SU-DHL-6 (cell line): ENCODE measurements around the gene FHOD3.

Experiments used
- H2AFZ ChIP-seq: fragments of 200-600 bp; sonication (generic); 2 replicates; pipeline ENCODE4 v1.6.1; 2014; ENCODE audit warnings: low read depth, mild to moderate bottlenecking, moderate library complexity, mixed read lengths, antibody characterized with exemption, low read length; ENCODE audit not compliant: severe bottlenecking
- H3F3A ChIP-seq: fragments of 200-600 bp; shearing (Covaris generic); 2 replicates; pipeline ENCODE4 v1.6.0; 2016; ENCODE audit warnings: antibody characterized with exemption, mild to moderate bottlenecking; ENCODE audit not compliant: insufficient read depth
- H3K27ac ChIP-seq: fragments of 200-600 bp; sonication (generic); 2 replicates; pipeline ENCODE4 v1.5.1; 2016; ENCODE audit warnings: low read depth, mild to moderate bottlenecking, low read length, moderate library complexity, mixed read lengths
- H3K27me3 ChIP-seq: fragments of 200-600 bp; sonication (generic), shearing (Covaris generic); 2 replicates; pipeline ENCODE4 v1.6.0; 2014; ENCODE audit warnings: mild to moderate bottlenecking, low read length
- H3K36me3 ChIP-seq: fragments of 200-600 bp; sonication (generic); 2 replicates; pipeline ENCODE4 v1.6.1; 2014; ENCODE audit warnings: mild to moderate bottlenecking, low read length, mixed read lengths
- H3K4me2 ChIP-seq: fragments of 300-600, 200-600 bp; shearing (Covaris generic), sonication (generic); 2 replicates; pipeline ENCODE4 v1.6.0; 2014; ENCODE audit warnings: low read length, low read depth, mild to moderate bottlenecking; ENCODE audit not compliant: poor library complexity, severe bottlenecking
- H3K4me3 ChIP-seq: fragments of 200-600 bp; sonication (generic); 2 replicates; pipeline ENCODE4 v1.5.1; 2014; ENCODE audit warnings: antibody characterized with exemption, low read length, mild to moderate bottlenecking, mixed read lengths; ENCODE audit not compliant: insufficient read depth, poor library complexity, severe bottlenecking
- H3K79me2 ChIP-seq: fragments of 200-600 bp; sonication (generic); 2 replicates; pipeline ENCODE4 v1.6.1; 2014; ENCODE audit warnings: mild to moderate bottlenecking, low read length, moderate library complexity; ENCODE audit not compliant: insufficient read depth
- H3K9ac ChIP-seq: fragments of 200-600 bp; sonication (generic); 2 replicates; pipeline ENCODE4 v1.7.0; 2014; ENCODE audit warnings: mild to moderate bottlenecking, low read length
- H3K9me2 ChIP-seq: fragments of 200-600 bp; sonication (generic); replicated peaks from 2 replicates; pipeline ENCODE4 v1.6.1; 2014; ENCODE audit warnings: low read length; ENCODE audit not compliant: insufficient read depth
- H3K9me3 ChIP-seq: fragments of 200-600 bp; sonication (generic); 2 replicates; pipeline ENCODE4 v1.6.1; 2014; ENCODE audit warnings: low read length, mixed read lengths; ENCODE audit not compliant: insufficient read depth
- H4K20me1 ChIP-seq: fragments of 200-600 bp; sonication (generic); 2 replicates; pipeline ENCODE4 v1.6.1; 2014; ENCODE audit warnings: low read depth, mild to moderate bottlenecking, antibody characterized with exemption, low read length, moderate library complexity, mixed read lengths
- CTCF ChIP-seq: fragments of 200-600 bp; sonication (generic); IDR thresholded peaks from one replicate; pipeline ENCODE4 v1.5.1; 2017; ENCODE audit warnings: antibody characterized with exemption, mild to moderate bottlenecking, low read length, moderate library complexity; ENCODE audit not compliant: insufficient read depth, poor library complexity, severe bottlenecking
- EZH2phosphoT487 ChIP-seq: fragments of 200-600 bp; sonication (generic), shearing (Covaris generic); conservative IDR thresholded peaks from 2 replicates; pipeline ENCODE4 v1.6.1; 2018; ENCODE audit warnings: mild to moderate bottlenecking, antibody characterized with exemption, low read length, moderate library complexity, mixed read lengths

Gene FHOD3

GRCh38 chr18:36358141-36358540, 60.6 kb downstream of the FHOD3 start:
- Histone ChIP-seq H3K9me2 (0 out of 2 replicates have a peak, but pooled peaks cover 6% of the 10 kb centered on the region), H3K9ac (no peak overlapping the region), H3K79me2 (no peaks in the 10 kb centered on the region), H3K27ac (no peak overlapping the region), H3K36me3 (no peaks in the 10 kb centered on the region), H3F3A (no peaks in the 10 kb centered on the region), H2AFZ (no peak overlapping the region), H3K4me3 (no peak overlapping the region), H3K27me3 (0 out of 2 replicates have a peak, but pooled peaks cover 4% of the 10 kb centered on the region), H3K4me2 (no peak overlapping the region), H4K20me1 (no peaks in the 10 kb centered on the region), H3K9me3 (no peaks in the 10 kb centered on the region)
- no peak for TF ChIP-seq EZH2phosphoT487
- no peak for TF ChIP-seq CTCF

GRCh38 chr18:36360256-36360909, 62.9 kb downstream of the FHOD3 start:
- 0 out of 2 replicates have a peak, but pooled peaks cover 4% of the 10 kb centered on the region for H3K27me3 ChIP-seq
- H3K4me3 ChIP-seq, result no peak overlapping the region
- H3K4me2 ChIP-seq, result no peak overlapping the region
- no peak for TF ChIP-seq EZH2phosphoT487
- no peak for TF ChIP-seq CTCF
- H3K79me2 ChIP-seq, result no peaks in the 10 kb centered on the region
- no peaks in the 10 kb centered on the region for H3K9me3 ChIP-seq
- H3K9ac ChIP-seq, result no peak overlapping the region
- no peak overlapping the region for H2AFZ ChIP-seq
- H3K9me2 ChIP-seq, result 0 out of 2 replicates have a peak, but pooled peaks cover 6% of the 10 kb centered on the region
- no peaks in the 10 kb centered on the region for H3K36me3 ChIP-seq
- no peak overlapping the region for H3K27ac ChIP-seq
- H4K20me1 ChIP-seq, result no peaks in the 10 kb centered on the region
- no peaks in the 10 kb centered on the region for H3F3A ChIP-seq

- H2AFZ ChIP-seq, result no peak overlapping the region
- H3K4me3 ChIP-seq, result no peak overlapping the region
- H3K4me2 ChIP-seq, result no peak overlapping the region
Measured at GRCh38 chr18:36364911-36365624, 67.6 kb downstream of the FHOD3 start.

More at GRCh38 chr18:36364911-36365624, 67.6 kb downstream of the FHOD3 start:
- no peaks in the 10 kb centered on the region for H3F3A ChIP-seq
- no peaks in the 10 kb centered on the region for H4K20me1 ChIP-seq
- no peaks in the 10 kb centered on the region for H3K27me3 ChIP-seq
- H3K36me3 ChIP-seq, result no peaks in the 10 kb centered on the region
- no peaks in the 10 kb centered on the region for H3K9me3 ChIP-seq
- no peak overlapping the region for H3K9ac ChIP-seq
- TF ChIP-seq CTCF, result no peak
- TF ChIP-seq EZH2phosphoT487, result no peak
- no peak overlapping the region for H3K27ac ChIP-seq
- no peaks in the 10 kb centered on the region for H3K9me2 ChIP-seq
- H3K79me2 ChIP-seq, result no peaks in the 10 kb centered on the region
